ENCODE results near the gene MALAT1. TPM values are rescaled to one million over a fixed set of nuclear protein-coding genes. Genes with fewer than 3 reads are reported as not detected.
"Not testable (repeated sequence)": the region's sequence is repeated elsewhere in the genome, so short reads cannot be mapped to it uniquely, and the experiment has no call there.

MALAT1 gene
- polyA plus RNA-seq (ENCODE audit: low read depth in 6 of 6) = 1,000 to 10,000 TPM; 1,985 to 6,450 (median 3,738) TPM

- Mint-ChIP-seq H3K36me3 (peaks cover 0 to 7% of the 10 kb centered on the region in 2 donors), H3K4me1 (peaks cover 26 to 40% (median 35%) of the 10 kb centered on the region in 3 donors), H3K27ac (no peak within 1 kb of the TSS), H3K4me3 (no peak within 1 kb of the TSS), H3K27me3 (no peaks in the 10 kb centered on the region), H3K9me3 (no peaks in the 10 kb centered on the region)
- DNase-seq (peak; percentile 88), ATAC-seq (ENCODE audit: low read depth in 2 of 2) (peak in 1 of 2 donors; percentile 18)
Measured at GRCh38 chr11:65498977-65499712, at the start of gene MALAT1. Gene MALAT1 (plus strand): TSS chr11:65499045.

- not testable (repeated sequence) for H3K4me3 Mint-ChIP-seq; H3K9me3 Mint-ChIP-seq; H3K27me3 Mint-ChIP-seq; H3K36me3 Mint-ChIP-seq; H3K27ac Mint-ChIP-seq; DNase-seq; ATAC-seq (ENCODE audit: low read depth in 2 of 2)
- H3K4me1 Mint-ChIP-seq = peaks cover 19 to 58% (median 32%) of the 10 kb centered on the region in 3 donors
Measured at GRCh38 chr11:65451301-65451700, 47.5 kb upstream of the MALAT1 start.

- H3K36me3 Mint-ChIP-seq; H3K9me3 Mint-ChIP-seq; DNase-seq; H3K27me3 Mint-ChIP-seq; ATAC-seq (ENCODE audit: low read depth in 2 of 2); H3K27ac Mint-ChIP-seq: not testable (repeated sequence)
- Mint-ChIP-seq H3K4me3 (peak overlapping the region in 2 of 8 donors; percentile 25 to 89), H3K4me1 (peaks cover 18 to 55% (median 33%) of the 10 kb centered on the region in 3 donors)
Measured at GRCh38 chr11:65452259-65452658, 46.6 kb upstream of the MALAT1 start.

GRCh38 chr11:65452806-65453490 lies 45.9 kb upstream of the MALAT1 start:
- Mint-ChIP-seq H3K27ac (peak overlapping the region in 3 of 6 donors; percentile 49 to 85 (median 78)), H3K36me3 (no peaks in the 10 kb centered on the region), H3K4me1 (peaks cover 20 to 60% (median 33%) of the 10 kb centered on the region in 3 donors), H3K9me3 (peaks cover 0 to 3% (median 0%) of the 10 kb centered on the region in 7 donors), H3K4me3 (peak overlapping the region in 7 of 8 donors; percentile 1 to 89 (median 29)), H3K27me3 (no peaks in the 10 kb centered on the region)
- no peak for ATAC-seq (ENCODE audit: low read depth in 2 of 2)
- no peak for DNase-seq

- Mint-ChIP-seq H3K27me3 (no peaks in the 10 kb centered on the region), H3K27ac (peak overlapping the region in 3 of 6 donors; percentile 90 to 97 (median 94)), H3K36me3 (no peaks in the 10 kb centered on the region), H3K9me3 (peaks cover 0 to 3% (median 0%) of the 10 kb centered on the region in 7 donors), H3K4me3 (peak overlapping the region; percentile 89 to 98 (median 94)), H3K4me1 (peaks cover 18 to 51% (median 26%) of the 10 kb centered on the region in 3 donors)
- DNase-seq = no peak
- ATAC-seq (ENCODE audit: low read depth in 2 of 2) = no peak
Measured at GRCh38 chr11:65454311-65454695, 44.5 kb upstream of the MALAT1 start.

- Mint-ChIP-seq H3K27ac (peak overlapping the region; percentile 90 to 97 (median 94)), H3K27me3 (no peaks in the 10 kb centered on the region), H3K4me3 (peak overlapping the region; percentile 89 to 98 (median 94)), H3K9me3 (peaks cover 0 to 2% (median 0%) of the 10 kb centered on the region in 7 donors), H3K36me3 (no peaks in the 10 kb centered on the region), H3K4me1 (peaks cover 18 to 50% (median 26%) of the 10 kb centered on the region in 3 donors)
- DNase-seq (peak; percentile 75), ATAC-seq (ENCODE audit: low read depth in 2 of 2) (peak; percentile 92 to 93)
Measured at GRCh38 chr11:65454696-65455456, 44.0 kb upstream of the MALAT1 start.

- Mint-ChIP-seq H3K27ac (peak overlapping the region in 3 of 6 donors; percentile 24 to 90 (median 86)), H3K4me3 (peak overlapping the region; percentile 21 to 93 (median 68)), H3K4me1 (peaks cover 18 to 47% (median 26%) of the 10 kb centered on the region in 3 donors), H3K9me3 (peaks cover 0 to 2% (median 0%) of the 10 kb centered on the region in 7 donors), H3K27me3 (no peaks in the 10 kb centered on the region), H3K36me3 (no peaks in the 10 kb centered on the region)
- DNase-seq (no peak), ATAC-seq (ENCODE audit: low read depth in 2 of 2) (no peak)
Measured at GRCh38 chr11:65456418-65456817, 42.4 kb upstream of the MALAT1 start.

GRCh38 chr11:65459552-65459951 lies 39.3 kb upstream of the MALAT1 start:
- no peak for ATAC-seq (ENCODE audit: low read depth in 2 of 2)
- Mint-ChIP-seq H3K27ac (no peak overlapping the region), H3K36me3 (no peaks in the 10 kb centered on the region), H3K4me1 (peaks cover 18 to 28% (median 18%) of the 10 kb centered on the region in 3 donors), H3K9me3 (no peaks in the 10 kb centered on the region), H3K27me3 (no peaks in the 10 kb centered on the region), H3K4me3 (no peak overlapping the region)
- DNase-seq = no peak

- not testable (repeated sequence) for H3K27me3 Mint-ChIP-seq; DNase-seq; H3K36me3 Mint-ChIP-seq; ATAC-seq (ENCODE audit: low read depth in 2 of 2); H3K9me3 Mint-ChIP-seq; H3K4me3 Mint-ChIP-seq
- H3K4me1 Mint-ChIP-seq = peaks cover 2 to 17% (median 8%) of the 10 kb centered on the region in 3 donors
- H3K27ac Mint-ChIP-seq = peak overlapping the region in 1 of 6 donors; percentile 43
Measured at GRCh38 chr11:65465471-65465870, 33.4 kb upstream of the MALAT1 start.

- not testable (repeated sequence) for H3K27ac Mint-ChIP-seq; ATAC-seq (ENCODE audit: low read depth in 2 of 2); H3K4me3 Mint-ChIP-seq; H3K36me3 Mint-ChIP-seq; H3K9me3 Mint-ChIP-seq; H3K27me3 Mint-ChIP-seq; DNase-seq
- H3K4me1 Mint-ChIP-seq = peaks cover 12 to 32% (median 13%) of the 10 kb centered on the region in 3 donors
Measured at GRCh38 chr11:65467306-65467705, 31.5 kb upstream of the MALAT1 start.

- H3K4me3 Mint-ChIP-seq = no peak overlapping the region
- ATAC-seq (ENCODE audit: low read depth in 2 of 2) (peak in 1 of 2 donors; percentile 8), DNase-seq (peak; percentile 30)
- H3K9me3 Mint-ChIP-seq = no peaks in the 10 kb centered on the region
- H3K36me3 Mint-ChIP-seq = no peaks in the 10 kb centered on the region
- H3K27ac Mint-ChIP-seq = peak overlapping the region in 4 of 6 donors; percentile 11 to 87 (median 56)
- H3K4me1 Mint-ChIP-seq = peaks cover 12 to 37% (median 13%) of the 10 kb centered on the region in 3 donors
- H3K27me3 Mint-ChIP-seq = no peaks in the 10 kb centered on the region
Measured at GRCh38 chr11:65468874-65469333, 29.9 kb upstream of the MALAT1 start.

GRCh38 chr11:65470433-65471049 lies 28.3 kb upstream of the MALAT1 start:
- ATAC-seq (ENCODE audit: low read depth in 2 of 2) = no peak
- peak overlapping the region; percentile 87 to 97 (median 94) for H3K27ac Mint-ChIP-seq
- H3K9me3 Mint-ChIP-seq = no peaks in the 10 kb centered on the region
- peak overlapping the region in 4 of 8 donors; percentile 5 to 29 (median 18) for H3K4me3 Mint-ChIP-seq
- H3K27me3 Mint-ChIP-seq = no peaks in the 10 kb centered on the region
- no peaks in the 10 kb centered on the region for H3K36me3 Mint-ChIP-seq
- peaks cover 12 to 37% (median 13%) of the 10 kb centered on the region in 3 donors for H3K4me1 Mint-ChIP-seq
- DNase-seq = no peak
